ENCODE results near the gene HSBP1L1.

- TF ChIP-seq CTCF (IDR thresholded peaks at IDR 0.05; ENCODE audit: low read depth, low read length) (no peak), POLR2A (IDR thresholded peaks at IDR 0.05; ENCODE audit: extremely low read depth, insufficient read length) (no peak)
These were observed 15.6 kb upstream of the HSBP1L1 start for GRCh38 chr18:79948719-79949411.

Data from NB4 (cell line).